ENCODE data around the gene RCN2.

The RCN2 gene

DNA sequence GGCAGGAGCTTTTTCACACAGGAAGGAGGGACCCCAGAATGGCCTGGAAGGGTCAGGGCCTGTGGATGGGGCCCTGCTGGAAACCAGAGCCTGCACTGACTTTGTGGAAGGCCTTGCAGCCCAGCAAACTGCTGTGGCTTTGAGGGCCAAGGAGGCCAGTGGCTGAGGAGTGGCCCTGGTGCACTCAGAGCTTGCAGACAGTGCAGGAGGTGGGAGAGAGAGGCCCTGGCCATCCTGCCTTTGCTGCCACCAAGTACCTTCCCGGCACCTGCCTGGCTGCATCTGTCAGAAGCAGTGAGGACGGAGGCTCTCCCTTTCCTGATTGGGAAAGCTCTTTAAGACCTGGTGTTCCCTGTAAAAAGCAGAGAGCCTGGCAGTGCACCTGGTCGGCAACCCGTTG is 69.8 kb downstream of the RCN2 start:
- TF ChIP-seq ZFX (IDR thresholded peaks at IDR 0.05), result no peak
- no peak overlapping the region for H3K27ac ChIP-seq

DNA sequence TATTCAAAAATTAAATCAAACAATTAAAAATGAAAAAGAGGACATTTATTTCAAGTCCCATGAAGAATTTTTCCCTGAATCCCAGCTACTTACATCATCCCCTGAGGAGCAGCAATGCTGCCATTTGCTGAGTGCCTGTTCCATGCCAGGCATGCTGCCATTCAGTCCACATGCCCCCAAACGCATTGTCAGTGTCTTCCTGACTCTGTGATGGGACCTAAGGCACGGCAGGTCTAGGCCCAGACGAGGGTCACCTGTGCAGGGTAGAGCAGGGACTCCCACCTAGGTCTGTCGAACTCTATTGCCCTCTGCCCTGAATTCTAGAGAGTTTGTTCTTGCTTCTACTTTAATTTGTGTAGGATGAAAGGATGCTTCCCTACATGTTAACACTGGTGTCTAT is 70.4 kb downstream of the RCN2 start:
- H3K27ac ChIP-seq, result no peak overlapping the region

DNA sequence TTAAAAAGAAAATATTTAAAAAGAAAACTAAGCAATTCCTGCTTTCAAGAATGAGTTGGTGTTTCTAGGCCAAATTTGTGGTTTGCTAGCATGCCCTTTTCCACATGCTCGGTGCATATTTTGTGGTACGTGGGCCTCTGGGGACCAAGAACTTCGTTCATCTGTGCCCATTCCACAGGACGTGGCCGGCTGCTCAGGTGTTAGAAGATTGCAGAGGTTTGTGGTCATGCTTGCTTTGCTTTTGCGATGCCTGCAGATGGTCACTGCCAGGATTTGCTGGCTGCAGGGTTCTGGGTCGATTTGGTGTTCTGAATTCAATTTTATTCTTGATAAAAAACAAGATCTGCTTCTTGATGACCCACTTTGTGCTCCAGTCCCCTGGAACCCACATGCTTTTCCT is 70.9 kb downstream of the RCN2 start:
- no peak overlapping the region for H3K27ac ChIP-seq
- TF ChIP-seq, protein P1, sequence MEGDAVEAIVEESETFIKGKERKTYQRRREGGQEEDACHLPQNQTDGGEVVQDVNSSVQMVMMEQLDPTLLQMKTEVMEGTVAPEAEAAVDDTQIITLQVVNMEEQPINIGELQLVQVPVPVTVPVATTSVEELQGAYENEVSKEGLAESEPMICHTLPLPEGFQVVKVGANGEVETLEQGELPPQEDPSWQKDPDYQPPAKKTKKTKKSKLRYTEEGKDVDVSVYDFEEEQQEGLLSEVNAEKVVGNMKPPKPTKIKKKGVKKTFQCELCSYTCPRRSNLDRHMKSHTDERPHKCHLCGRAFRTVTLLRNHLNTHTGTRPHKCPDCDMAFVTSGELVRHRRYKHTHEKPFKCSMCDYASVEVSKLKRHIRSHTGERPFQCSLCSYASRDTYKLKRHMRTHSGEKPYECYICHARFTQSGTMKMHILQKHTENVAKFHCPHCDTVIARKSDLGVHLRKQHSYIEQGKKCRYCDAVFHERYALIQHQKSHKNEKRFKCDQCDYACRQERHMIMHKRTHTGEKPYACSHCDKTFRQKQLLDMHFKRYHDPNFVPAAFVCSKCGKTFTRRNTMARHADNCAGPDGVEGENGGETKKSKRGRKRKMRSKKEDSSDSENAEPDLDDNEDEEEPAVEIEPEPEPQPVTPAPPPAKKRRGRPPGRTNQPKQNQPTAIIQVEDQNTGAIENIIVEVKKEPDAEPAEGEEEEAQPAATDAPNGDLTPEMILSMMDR (conservative IDR thresholded peaks at IDR 0.05), result no peak
- TF ChIP-seq ZFX (IDR thresholded peaks at IDR 0.05), result no peak

More for the DNA sequence above, 70.4 kb downstream of the RCN2 start:
- TF ChIP-seq ZFX (IDR thresholded peaks at IDR 0.05), result no peak
- TF ChIP-seq, protein P1 (conservative IDR thresholded peaks at IDR 0.05), result no peak

DNA sequence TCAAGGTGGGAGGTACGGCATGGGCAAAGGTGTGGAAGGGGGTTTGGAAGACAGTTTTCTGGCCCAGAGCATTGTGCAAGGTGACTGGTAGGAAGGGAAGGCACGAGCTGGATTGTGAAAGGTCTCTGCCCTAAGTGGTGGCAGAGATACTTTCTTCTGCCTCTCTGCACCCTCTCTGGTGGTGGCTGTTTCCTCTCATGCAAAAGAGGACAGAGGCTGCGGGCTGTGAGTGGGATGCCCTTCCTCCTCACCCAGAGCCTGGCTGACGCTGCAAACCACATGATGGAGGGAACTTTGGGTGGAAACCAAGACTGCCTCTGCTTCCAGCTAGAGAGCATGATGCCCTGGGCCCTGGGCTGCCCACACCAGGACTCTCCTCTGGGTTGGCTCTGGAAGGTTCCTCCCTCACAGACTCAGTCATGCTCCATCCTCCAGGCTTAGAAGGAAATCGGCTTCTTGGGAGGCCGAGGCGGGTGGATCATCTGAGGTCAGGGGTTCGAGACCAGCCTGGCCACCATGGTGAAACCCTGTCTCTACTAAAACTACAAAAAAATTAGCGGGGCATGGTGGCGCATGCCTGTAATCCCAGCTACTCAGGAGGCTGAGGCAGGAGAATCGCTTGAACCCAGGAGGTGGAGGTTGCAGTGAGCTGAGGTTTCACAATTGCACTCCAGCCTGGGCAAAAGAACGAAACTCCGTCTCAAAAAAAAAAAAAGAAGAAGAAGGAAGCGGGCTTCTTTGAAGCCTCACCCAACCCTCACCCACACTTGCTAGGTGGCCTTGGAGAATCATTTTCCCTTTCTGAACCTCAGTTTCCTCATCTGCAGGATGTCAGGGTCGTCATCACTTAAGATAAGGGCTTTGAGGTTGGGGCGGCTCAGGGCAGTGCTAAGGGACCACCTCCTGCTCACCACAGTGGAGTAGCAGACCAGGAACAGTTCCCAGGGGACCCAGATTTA is 71.7 kb downstream of the RCN2 start:
- TF ChIP-seq, protein P1 (conservative IDR thresholded peaks at IDR 0.05), result no peak
- H3K27ac ChIP-seq, result no peak overlapping the region
